GM12878 (cell line): ENCODE results near the gene CCL2. TPM values are rescaled to one million over a fixed set of nuclear protein-coding genes. Genes with fewer than 3 reads are reported as not detected.

ENCODE experiments used
- ATAC-seq: fragments of 200-7000 bp; cut with Tn5 transposase; 3 replicates; pipeline ENCODE4 v1.9.1; 2020; ENCODE audit warnings: mild to moderate bottlenecking, moderate library complexity
- BruUV-seq: library from RNA; stranded (reverse); fragments of 400-500 nt; replicated peaks from 2 replicates; lab custom pipeline; 2021; lab: Mats Ljungman, UMichigan
- CTCF ChIA-PET: fragments of 300-600 bp; sonication (Branson Sonifier 250); formaldehyde crosslinking; extraction: SDS; loops from one replicate; lab custom pipeline; 2021; ENCODE audit warnings: inconsistent platforms; lab: Yijun Ruan, JAX
- POLR2A ChIA-PET: fragments of 350-600 bp; formaldehyde crosslinking; extraction: SDS; loops from one replicate; lab custom pipeline; 2021; ENCODE audit warnings: inconsistent platforms; lab: Charles Lee
- RAD21 ChIA-PET: fragments of 300-600 bp; sonication (Branson Sonifier 250); formaldehyde crosslinking; loops from one replicate; lab custom pipeline; 2023; ENCODE audit warnings: antibody characterized with exemption; ENCODE audit not compliant: unreplicated experiment; lab: Charles Lee
- SMC1A ChIA-PET: fragments of 300-600 bp; sonication (Branson Sonifier 250); formaldehyde crosslinking; loops from one replicate; lab custom pipeline; 2023; ENCODE audit not compliant: unreplicated experiment, uncharacterized antibody; lab: Charles Lee
- DNase-seq: peaks from one replicate; pipeline ENCODE4 v3.0.0-alpha.2; 2011; ENCODE audit warnings: low read depth, low spot score
- FAIRE-seq: peaks from 3 replicates; lab custom pipeline; 2011; peaks lifted over from hg19 to GRCh38; lab: Jason Lieb, UNC
- H2AFZ ChIP-seq: 2 replicates; pipeline ENCODE4 v1.6.0; 2011; ENCODE audit warnings: low read depth, low read length, control low read depth; ENCODE audit not compliant: control insufficient read depth
- H3K27ac ChIP-seq: 2 replicates; pipeline ENCODE4 v1.5.1; 2011; ENCODE audit warnings: control low read depth; ENCODE audit not compliant: control insufficient read depth, insufficient read depth
- H3K27me3 ChIP-seq, 2 experiments: replicated peaks in 1 of 2; 2 replicates each; pipeline versions ENCODE4 v1.6.0 to v1.6.1; 2011; ENCODE audit warnings: low read length in 1 of 2; ENCODE audit not compliant: control insufficient read depth in 2 of 2, insufficient read depth in 2 of 2
- H3K36me3 ChIP-seq, 2 experiments: 2 replicates each; pipeline ENCODE4 v1.5.1; 2011; ENCODE audit warnings: low read length in 1 of 2; ENCODE audit not compliant: control insufficient read depth in 2 of 2, insufficient read depth in 2 of 2
- H3K4me1 ChIP-seq: 2 replicates; pipeline ENCODE4 v1.6.1; 2011; ENCODE audit warnings: mild to moderate bottlenecking, low read length, moderate library complexity, mixed read lengths; ENCODE audit not compliant: control insufficient read depth, insufficient read depth
- H3K4me2 ChIP-seq: 2 replicates; pipeline ENCODE4 v1.6.0; 2011; ENCODE audit warnings: control low read depth; ENCODE audit not compliant: control insufficient read depth, insufficient read depth
- H3K4me3 ChIP-seq: fragments of 200-600 bp; sonication (generic); 2 replicates; pipeline ENCODE4 v1.5.1; 2016
- H3K79me2 ChIP-seq: 2 replicates; pipeline ENCODE4 v1.6.0; 2011; ENCODE audit warnings: low read length; ENCODE audit not compliant: control insufficient read depth, insufficient read depth
- H3K9ac ChIP-seq: 2 replicates; pipeline ENCODE4 v1.8.0; 2011; ENCODE audit warnings: low read length, control low read depth, mixed read lengths; ENCODE audit not compliant: control insufficient read depth, insufficient read depth
- H3K9me3 ChIP-seq: replicated peaks from 3 replicates; pipeline ENCODE4 v1.5.1; 2011; ENCODE audit warnings: mild to moderate bottlenecking, low read length; ENCODE audit not compliant: control insufficient read depth, insufficient read depth
- H4K20me1 ChIP-seq: 2 replicates; pipeline ENCODE4 v1.6.0; 2011; ENCODE audit not compliant: control insufficient read depth, insufficient read depth
- ATF7 ChIP-seq: fragments of 450-650 bp; IDR thresholded peaks from 2 replicates; pipeline ENCODE4 v1.6.1; 2016; ENCODE audit warnings: low read depth, mild to moderate bottlenecking
- HDAC2 ChIP-seq: fragments of 200-600 bp; sonication (generic); IDR thresholded peaks from 2 replicates; pipeline ENCODE4 v1.6.1; 2017
- NRF1 ChIP-seq: conservative IDR thresholded peaks from 2 replicates; pipeline ENCODE4 v1.6.1; 2011; ENCODE audit warnings: mild to moderate bottlenecking, low read depth, low read length, improper control_type of control experiment
- PML ChIP-seq: IDR thresholded peaks from 2 replicates; pipeline ENCODE4 v1.6.1; 2012; ENCODE audit warnings: low read length, inconsistent platforms
- RAD21 ChIP-seq: IDR thresholded peaks from 2 replicates; pipeline ENCODE4 v1.6.1; 2011; ENCODE audit warnings: mild to moderate bottlenecking, low read depth, low read length, moderate library complexity; ENCODE audit not compliant: insufficient read depth
- SMAD1 ChIP-seq: fragments of 450-650 bp; IDR thresholded peaks from 2 replicates; pipeline ENCODE4 v1.6.1; 2018; ENCODE audit warnings: mild to moderate bottlenecking, low read depth; ENCODE audit not compliant: partially characterized antibody
- SP1 ChIP-seq: IDR thresholded peaks from one replicate; pipeline ENCODE4 v1.6.1; 2011; ENCODE audit warnings: low read depth, low read length
- SREBF1 ChIP-seq: IDR thresholded peaks from 2 replicates; pipeline ENCODE4 v1.6.1; 2012; ENCODE audit warnings: mild to moderate bottlenecking, low read length
- WRNIP1 ChIP-seq: IDR thresholded peaks from 2 replicates; pipeline ENCODE4 v1.6.1; 2011; ENCODE audit warnings: low read depth, low read length, improper control_type of control experiment, borderline replicate concordance
- ZNF207 ChIP-seq: fragments of 450-650 bp; IDR thresholded peaks from 2 replicates; pipeline ENCODE4 v1.6.1; 2014; ENCODE audit warnings: antibody characterized with exemption, mild to moderate bottlenecking, borderline replicate concordance
- ZNF217 ChIP-seq: fragments of 450-650 bp; IDR thresholded peaks from 2 replicates; pipeline ENCODE4 v1.6.1; 2017; ENCODE audit warnings: antibody characterized with exemption, mild to moderate bottlenecking
- WGBS: methylation state at CpG from one replicate; pipeline ENCODE4 v1.1.6; 2016; ENCODE audit warnings: low lambda C conversion rate; ENCODE audit not compliant: insufficient replicate concordance, insufficient coverage; ENCODE audit errors: missing lambda C conversion rate; 5-methylcytosine and 5-hydroxymethylcytosine counted together
- in situ Hi-C: fragments of 300-500 bp; cut with MboI; formaldehyde crosslinking; loops from 9 replicates; pipeline ENCODE4 v1.14.3; 2018; ENCODE audit warnings: mixed read lengths
- intact Hi-C: fragments of 100-400 bp; cut with micrococcal nuclease; formaldehyde crosslinking; loops from one replicate; pipeline ENCODE4 v1.14.2; 2022; ENCODE audit not compliant: unreplicated experiment
- polyA plus RNA-seq, 11 experiments: library from polyadenylated mRNA; depleted of rRNA in 4 of 11; unstranded in 6 of 11; stranded (reverse) in 5 of 11; fragments of >200 nt; fragmentation: Nextera tagmentation in 4 of 11; fragmentation: Illumina TruSeq in 1 of 11; extraction: Ambion mirVana in 4 of 11; extraction: Trizol in 1 of 11; gene quantifications; 1 replicate in 1 of 11; 2 replicates in 10 of 11; pipeline versions ENCODE4 v1.2.1 to v1.2.3, GENCODE V29; 2011 to 2016; ENCODE audit warnings: inconsistent platforms in 2 of 11, missing spikeins in 2 of 11, low read depth in 1 of 11
- total RNA-seq, 4 experiments: library from RNA; depleted of rRNA in 3 of 4; stranded (reverse); fragments of >200 nt in 3 of 4; fragmentation: Illumina TruSeq in 1 of 4; extraction: Trizol in 1 of 4; gene quantifications; 2 replicates each; pipeline versions ENCODE4 v1.2.1 to v1.2.3, GENCODE V29; 2013 to 2021
- TF ChIP-seq, protein P1 (sequence below): IDR thresholded peaks from 2 replicates; pipeline ENCODE4 v1.6.1; 2012; ENCODE audit warnings: improper control_type of control experiment, low read depth, low read length; ENCODE audit not compliant: insufficient replicate concordance
- TF ChIP-seq, protein P2 (sequence below): IDR thresholded peaks from 2 replicates; pipeline ENCODE4 v1.6.1; 2011; ENCODE audit warnings: low read depth, mild to moderate bottlenecking, low read length, moderate library complexity, borderline replicate concordance; ENCODE audit errors: extremely low read depth
- TF ChIP-seq, protein P3 (sequence below): IDR thresholded peaks from 2 replicates; pipeline ENCODE4 v1.6.1; 2012; ENCODE audit warnings: low read depth, low read length, improper control_type of control experiment
- TF ChIP-seq, protein P4 (sequence below): fragments of 450-650 bp; IDR thresholded peaks from 2 replicates; pipeline ENCODE4 v1.6.1; 2018; ENCODE audit warnings: mild to moderate bottlenecking, low read depth, moderate library complexity; ENCODE audit not compliant: partially characterized antibody

CCL2 gene
- total and polyA plus RNA-seq, 10 of the 15 experiments (the other 5 are each of a cell fraction or from before 2014, with no cell fraction given), result 0.16 to 0.18 TPM; not detected in 8

DNA sequence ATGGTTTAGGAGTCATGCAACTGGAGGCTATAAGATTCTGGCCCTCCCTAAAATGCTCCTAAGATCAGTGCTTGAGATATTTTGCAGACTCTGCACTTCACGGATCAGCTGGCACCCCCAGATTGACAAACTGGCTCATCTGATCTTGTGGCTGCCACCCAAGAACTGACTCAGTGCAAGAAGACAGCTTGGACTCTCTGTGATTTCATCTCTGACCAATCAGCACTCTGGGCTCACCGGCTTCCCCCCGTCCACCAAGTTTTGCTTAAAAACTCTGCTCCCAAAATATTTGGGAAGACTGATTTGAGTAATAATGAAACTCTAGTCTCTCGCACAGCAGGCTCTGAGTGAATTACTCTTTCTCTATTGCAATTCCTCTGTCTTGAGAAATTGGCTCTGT, 26.3 kb upstream of the CCL2 start (continued):
- TF ChIP-seq, protein P1, sequence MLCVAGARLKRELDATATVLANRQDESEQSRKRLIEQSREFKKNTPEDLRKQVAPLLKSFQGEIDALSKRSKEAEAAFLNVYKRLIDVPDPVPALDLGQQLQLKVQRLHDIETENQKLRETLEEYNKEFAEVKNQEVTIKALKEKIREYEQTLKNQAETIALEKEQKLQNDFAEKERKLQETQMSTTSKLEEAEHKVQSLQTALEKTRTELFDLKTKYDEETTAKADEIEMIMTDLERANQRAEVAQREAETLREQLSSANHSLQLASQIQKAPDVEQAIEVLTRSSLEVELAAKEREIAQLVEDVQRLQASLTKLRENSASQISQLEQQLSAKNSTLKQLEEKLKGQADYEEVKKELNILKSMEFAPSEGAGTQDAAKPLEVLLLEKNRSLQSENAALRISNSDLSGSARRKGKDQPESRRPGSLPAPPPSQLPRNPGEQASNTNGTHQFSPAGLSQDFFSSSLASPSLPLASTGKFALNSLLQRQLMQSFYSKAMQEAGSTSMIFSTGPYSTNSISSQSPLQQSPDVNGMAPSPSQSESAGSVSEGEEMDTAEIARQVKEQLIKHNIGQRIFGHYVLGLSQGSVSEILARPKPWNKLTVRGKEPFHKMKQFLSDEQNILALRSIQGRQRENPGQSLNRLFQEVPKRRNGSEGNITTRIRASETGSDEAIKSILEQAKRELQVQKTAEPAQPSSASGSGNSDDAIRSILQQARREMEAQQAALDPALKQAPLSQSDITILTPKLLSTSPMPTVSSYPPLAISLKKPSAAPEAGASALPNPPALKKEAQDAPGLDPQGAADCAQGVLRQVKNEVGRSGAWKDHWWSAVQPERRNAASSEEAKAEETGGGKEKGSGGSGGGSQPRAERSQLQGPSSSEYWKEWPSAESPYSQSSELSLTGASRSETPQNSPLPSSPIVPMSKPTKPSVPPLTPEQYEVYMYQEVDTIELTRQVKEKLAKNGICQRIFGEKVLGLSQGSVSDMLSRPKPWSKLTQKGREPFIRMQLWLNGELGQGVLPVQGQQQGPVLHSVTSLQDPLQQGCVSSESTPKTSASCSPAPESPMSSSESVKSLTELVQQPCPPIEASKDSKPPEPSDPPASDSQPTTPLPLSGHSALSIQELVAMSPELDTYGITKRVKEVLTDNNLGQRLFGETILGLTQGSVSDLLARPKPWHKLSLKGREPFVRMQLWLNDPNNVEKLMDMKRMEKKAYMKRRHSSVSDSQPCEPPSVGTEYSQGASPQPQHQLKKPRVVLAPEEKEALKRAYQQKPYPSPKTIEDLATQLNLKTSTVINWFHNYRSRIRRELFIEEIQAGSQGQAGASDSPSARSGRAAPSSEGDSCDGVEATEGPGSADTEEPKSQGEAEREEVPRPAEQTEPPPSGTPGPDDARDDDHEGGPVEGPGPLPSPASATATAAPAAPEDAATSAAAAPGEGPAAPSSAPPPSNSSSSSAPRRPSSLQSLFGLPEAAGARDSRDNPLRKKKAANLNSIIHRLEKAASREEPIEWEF, result no peak
- TF ChIP-seq SREBF1, result no peak
- no peak for TF ChIP-seq WRNIP1
- no peak for TF ChIP-seq RAD21
- TF ChIP-seq, protein P2, sequence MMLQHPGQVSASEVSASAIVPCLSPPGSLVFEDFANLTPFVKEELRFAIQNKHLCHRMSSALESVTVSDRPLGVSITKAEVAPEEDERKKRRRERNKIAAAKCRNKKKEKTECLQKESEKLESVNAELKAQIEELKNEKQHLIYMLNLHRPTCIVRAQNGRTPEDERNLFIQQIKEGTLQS, result no peak

DNA sequence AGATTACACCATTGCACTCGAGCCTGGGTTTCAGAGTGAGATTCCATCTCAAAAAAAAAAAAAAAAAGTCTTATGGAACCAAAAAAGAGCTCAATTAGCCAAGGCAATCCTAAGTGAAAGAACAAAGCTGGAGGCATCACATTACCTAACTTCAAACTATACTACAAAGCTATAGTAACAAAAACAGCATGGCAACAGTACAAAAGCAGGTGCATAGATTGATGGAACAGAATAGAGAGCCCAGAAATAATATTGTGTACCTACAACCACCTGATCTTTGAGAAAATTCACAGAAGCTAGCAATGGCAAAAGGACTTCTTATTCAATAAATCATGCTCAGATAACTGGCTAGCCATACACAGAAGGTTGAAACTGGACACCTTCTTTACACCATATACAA, 24.7 kb upstream of the CCL2 start:
- ATAC-seq (no peak), FAIRE-seq (peak; percentile 18), DNase-seq (no peak)
- ChIA-PET POLR2A (no interaction called here), RAD21 (interaction anchor here (0.6 kb wide), 1 partner anchor 27 kb away, joined by 3 read pairs; no protein-coding TSS in a partner anchor), CTCF (interaction anchor here (1.1 kb wide), 1 partner anchor 9 kb away, joined by 3 read pairs; no protein-coding TSS in a partner anchor), SMC1A (interaction anchor here (0.6 to 0.7 kb wide), 2 partner anchors 325 to 535 kb away, joined by 3 to 4 read pairs; no protein-coding TSS in a partner anchor)
- 0% methylated on average over 1 of the region's 1 CpG for WGBS
- intact Hi-C loops, result no loop called here
- H3K4me1 ChIP-seq, result no peaks in the 10 kb centered on the region
- H2AFZ ChIP-seq, result no peak overlapping the region
- H3K9me3 ChIP-seq, result no peaks in the 10 kb centered on the region; the same call in 1 of the 3 replicates
- H4K20me1 ChIP-seq, result no peaks in the 10 kb centered on the region
- H3K4me3 ChIP-seq, result no peak overlapping the region
- in situ Hi-C loops, result no loop called here
- no TSS peak for BruUV-seq
- no peaks in the 10 kb centered on the region; a peak in 1 of 4 replicates for H3K27me3 ChIP-seq
- no peaks in the 10 kb centered on the region for H3K36me3 ChIP-seq
- H3K27ac ChIP-seq, result no peak overlapping the region
- no peak overlapping the region for H3K4me2 ChIP-seq
- no peaks in the 10 kb centered on the region for H3K79me2 ChIP-seq
- no peak overlapping the region for H3K9ac ChIP-seq
- TF ChIP-seq SMAD1, result no peak
- TF ChIP-seq PML, result no peak
- TF ChIP-seq NRF1, result no peak
- no peak for TF ChIP-seq HDAC2
- TF ChIP-seq SP1, result no peak
- TF ChIP-seq, protein P3, sequence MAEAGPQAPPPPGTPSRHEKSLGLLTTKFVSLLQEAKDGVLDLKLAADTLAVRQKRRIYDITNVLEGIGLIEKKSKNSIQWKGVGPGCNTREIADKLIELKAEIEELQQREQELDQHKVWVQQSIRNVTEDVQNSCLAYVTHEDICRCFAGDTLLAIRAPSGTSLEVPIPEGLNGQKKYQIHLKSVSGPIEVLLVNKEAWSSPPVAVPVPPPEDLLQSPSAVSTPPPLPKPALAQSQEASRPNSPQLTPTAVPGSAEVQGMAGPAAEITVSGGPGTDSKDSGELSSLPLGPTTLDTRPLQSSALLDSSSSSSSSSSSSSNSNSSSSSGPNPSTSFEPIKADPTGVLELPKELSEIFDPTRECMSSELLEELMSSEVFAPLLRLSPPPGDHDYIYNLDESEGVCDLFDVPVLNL, result no peak
- TF ChIP-seq ATF7, result no peak
- TF ChIP-seq, protein P4, sequence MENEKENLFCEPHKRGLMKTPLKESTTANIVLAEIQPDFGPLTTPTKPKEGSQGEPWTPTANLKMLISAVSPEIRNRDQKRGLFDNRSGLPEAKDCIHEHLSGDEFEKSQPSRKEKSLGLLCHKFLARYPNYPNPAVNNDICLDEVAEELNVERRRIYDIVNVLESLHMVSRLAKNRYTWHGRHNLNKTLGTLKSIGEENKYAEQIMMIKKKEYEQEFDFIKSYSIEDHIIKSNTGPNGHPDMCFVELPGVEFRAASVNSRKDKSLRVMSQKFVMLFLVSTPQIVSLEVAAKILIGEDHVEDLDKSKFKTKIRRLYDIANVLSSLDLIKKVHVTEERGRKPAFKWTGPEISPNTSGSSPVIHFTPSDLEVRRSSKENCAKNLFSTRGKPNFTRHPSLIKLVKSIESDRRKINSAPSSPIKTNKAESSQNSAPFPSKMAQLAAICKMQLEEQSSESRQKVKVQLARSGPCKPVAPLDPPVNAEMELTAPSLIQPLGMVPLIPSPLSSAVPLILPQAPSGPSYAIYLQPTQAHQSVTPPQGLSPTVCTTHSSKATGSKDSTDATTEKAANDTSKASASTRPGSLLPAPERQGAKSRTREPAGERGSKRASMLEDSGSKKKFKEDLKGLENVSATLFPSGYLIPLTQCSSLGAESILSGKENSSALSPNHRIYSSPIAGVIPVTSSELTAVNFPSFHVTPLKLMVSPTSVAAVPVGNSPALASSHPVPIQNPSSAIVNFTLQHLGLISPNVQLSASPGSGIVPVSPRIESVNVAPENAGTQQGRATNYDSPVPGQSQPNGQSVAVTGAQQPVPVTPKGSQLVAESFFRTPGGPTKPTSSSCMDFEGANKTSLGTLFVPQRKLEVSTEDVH, result no peak
- TF ChIP-seq ZNF207, result no peak
- TF ChIP-seq ZNF217, result no peak
